ENCODE measurements around the gene TYW1B.
"Not testable (repeated sequence)": the region's sequence is repeated elsewhere in the genome, so short reads cannot be mapped to it uniquely, and the experiment has no call there.

The TYW1B gene

GRCh38 chr7:72550454-72550853 lies 277.5 kb downstream of the TYW1B start:
- DNase-seq (ENCODE audit: low spot score) = not testable (repeated sequence)

- not testable (repeated sequence) for DNase-seq (ENCODE audit: low spot score)
These were observed 281.3 kb downstream of the TYW1B start for GRCh38 chr7:72546586-72547237.

GRCh38 chr7:72544531-72544930 lies 283.5 kb downstream of the TYW1B start:
- DNase-seq (ENCODE audit: low spot score) = not testable (repeated sequence)

GRCh38 chr7:72540923-72541322 lies 287.1 kb downstream of the TYW1B start:
- DNase-seq (ENCODE audit: low spot score) = no peak

- no peak for DNase-seq (ENCODE audit: low spot score)
These were observed 287.8 kb downstream of the TYW1B start for GRCh38 chr7:72540106-72540611.

GRCh38 chr7:72539702-72540101 lies 288.3 kb downstream of the TYW1B start:
- no peak for DNase-seq (ENCODE audit: low spot score)

GRCh38 chr7:72538856-72539255 lies 289.1 kb downstream of the TYW1B start:
- no peak for DNase-seq (ENCODE audit: low spot score)

- no peak for DNase-seq (ENCODE audit: low spot score)
These were observed 289.9 kb downstream of the TYW1B start for GRCh38 chr7:72538147-72538546.

GRCh38 chr7:72536038-72536437 lies 292.0 kb downstream of the TYW1B start:
- DNase-seq (ENCODE audit: low spot score) = not testable (repeated sequence)

GRCh38 chr7:72531048-72531447 lies 297.0 kb downstream of the TYW1B start:
- DNase-seq (ENCODE audit: low spot score) = not testable (repeated sequence)
